ENCODE data around the gene CFAP61.
"Not testable (repeated sequence)": the region's sequence is repeated elsewhere in the genome, so short reads cannot be mapped to it uniquely, and the experiment has no call there.

Gene CFAP61

DNA sequence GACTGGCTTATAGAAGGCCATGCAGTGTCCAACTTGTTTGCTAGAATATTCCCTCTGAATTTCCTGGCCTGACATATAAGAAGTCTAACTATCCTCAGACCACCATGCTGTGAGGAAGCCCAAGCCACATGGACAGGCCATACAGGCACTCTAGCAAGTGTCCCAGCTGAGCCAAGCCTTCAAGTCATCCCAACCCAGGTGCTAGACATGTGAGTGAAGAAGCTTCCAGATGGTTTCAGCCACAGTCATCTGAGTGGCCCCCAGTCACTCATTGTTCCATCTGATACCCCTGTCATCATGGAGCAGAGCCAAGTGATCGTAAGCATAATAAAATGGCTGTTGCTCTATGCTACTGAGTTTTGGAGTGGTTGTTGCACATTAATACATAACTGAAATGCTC is 269.6 kb downstream of the CFAP61 start:
- DNase-seq (ENCODE audit: low read depth): no peak

DNA sequence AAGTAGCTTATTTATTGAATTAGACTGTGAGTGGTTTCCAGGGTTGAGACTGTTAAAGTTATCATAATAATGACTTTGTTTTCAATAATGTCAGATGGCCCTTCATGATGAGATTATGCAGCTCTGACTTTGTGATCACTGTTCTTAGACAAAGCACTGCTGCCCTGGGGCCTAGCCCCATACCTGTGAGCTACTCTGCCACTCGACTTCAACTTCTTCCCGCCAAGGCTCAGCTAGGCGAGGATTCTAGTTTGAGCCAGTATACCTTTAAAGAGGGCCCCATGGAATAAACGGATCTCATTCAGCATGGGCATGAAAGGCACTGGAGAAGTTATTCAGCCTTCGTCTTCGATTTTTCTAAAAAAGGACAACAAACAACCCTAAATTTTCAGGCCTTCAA is 270.6 kb downstream of the CFAP61 start:
- DNase-seq (ENCODE audit: low read depth): no peak

DNA sequence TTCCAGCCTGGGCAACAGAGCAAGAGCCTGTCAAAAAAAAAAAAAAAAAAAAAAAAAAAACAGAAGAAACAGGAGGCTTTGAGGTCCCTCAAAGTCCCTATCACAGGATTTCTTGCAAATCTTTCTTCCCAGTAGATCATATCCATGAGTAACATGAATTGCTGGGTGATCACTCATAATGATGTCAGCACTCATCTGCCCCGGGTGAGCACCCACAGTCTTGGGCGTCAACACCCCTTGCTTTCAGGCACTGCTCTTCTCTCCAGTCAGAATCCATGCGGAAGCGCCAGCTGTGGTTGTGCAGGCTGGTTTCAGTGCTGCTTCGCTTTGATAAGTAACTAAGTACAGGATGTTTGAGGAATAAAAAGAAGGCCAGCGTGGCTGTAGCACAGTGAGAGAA is 275.4 kb downstream of the CFAP61 start:
- DNase-seq (ENCODE audit: low read depth): peak; percentile 29

DNA sequence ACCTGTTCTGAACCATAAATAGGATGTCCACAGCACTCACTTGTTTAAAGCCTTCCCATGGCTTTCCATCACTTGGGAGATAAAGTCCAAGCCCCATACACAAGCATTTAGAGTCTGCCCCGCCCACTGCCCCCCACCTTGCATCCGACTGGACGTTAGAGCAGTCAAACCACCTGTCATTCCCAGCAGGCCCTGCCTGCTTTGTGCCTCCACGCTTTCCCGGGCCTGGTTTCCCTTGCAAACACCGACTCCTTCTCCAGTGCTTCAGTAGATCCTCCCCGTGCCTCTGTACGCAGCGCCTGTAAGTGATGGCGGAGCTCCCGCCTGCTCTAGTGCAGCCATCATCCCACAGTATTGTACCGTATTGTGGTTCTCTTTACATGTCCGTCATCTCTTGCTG is 277.2 kb downstream of the CFAP61 start:
- DNase-seq (ENCODE audit: low read depth): no peak

DNA sequence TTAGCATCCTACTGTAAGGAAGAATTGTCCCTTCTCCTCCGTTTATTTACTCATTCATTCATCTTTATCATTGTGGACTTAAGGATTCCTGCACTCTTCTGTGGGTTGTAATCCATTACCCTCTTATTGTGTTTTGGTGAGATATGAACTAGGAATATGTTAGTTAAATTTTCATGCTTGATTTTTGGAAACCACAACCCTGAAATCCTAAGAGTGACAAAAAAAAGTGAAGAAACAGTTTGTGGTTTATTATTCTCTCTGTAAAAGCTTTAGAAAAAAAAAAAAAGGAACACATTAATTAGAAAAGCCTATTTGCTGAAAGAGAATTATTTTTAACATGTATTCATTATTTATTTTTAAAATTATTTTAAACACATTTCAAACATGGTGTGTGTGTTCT is 278.8 kb downstream of the CFAP61 start:
- no peak for DNase-seq (ENCODE audit: low read depth)

DNA sequence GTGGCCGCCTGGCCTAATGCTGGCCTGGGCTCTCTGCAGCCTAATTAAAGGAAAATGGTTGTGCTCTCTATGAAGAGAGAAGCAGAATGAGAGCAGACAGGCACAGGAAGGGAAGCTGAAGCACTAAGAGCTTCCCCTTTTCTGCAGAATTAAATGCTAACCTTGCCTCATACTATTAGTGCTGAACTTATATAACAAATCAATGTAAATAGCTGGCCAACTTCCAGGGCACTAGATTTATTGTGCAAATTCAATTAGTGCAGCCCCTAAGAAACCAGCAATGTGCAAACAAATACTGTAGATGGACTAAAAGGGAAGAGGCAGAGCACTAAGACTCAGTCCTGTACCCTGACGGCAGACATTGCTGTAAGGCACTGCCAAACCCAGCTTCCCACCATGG is 279.5 kb downstream of the CFAP61 start:
- DNase-seq (ENCODE audit: low read depth): no peak

DNA sequence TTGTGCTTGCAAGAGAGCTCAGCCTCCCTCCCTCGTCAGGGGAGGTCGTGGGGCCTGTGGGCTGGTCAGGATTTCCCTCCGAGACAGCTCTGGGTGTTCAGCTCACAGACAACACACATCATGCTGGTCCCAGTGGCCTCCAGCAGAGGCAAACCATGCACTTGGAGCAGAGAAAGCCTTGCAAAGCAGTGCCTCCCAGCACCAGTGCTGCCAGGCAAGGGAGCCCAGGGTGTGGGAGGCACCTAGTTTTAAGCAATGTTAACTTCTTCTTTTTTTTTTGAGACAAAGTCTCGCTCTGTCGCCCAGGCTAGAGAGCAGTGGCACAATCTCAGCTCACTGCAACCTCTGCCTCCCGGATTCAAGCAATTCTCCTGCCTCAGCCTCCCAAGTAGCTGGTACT is 281.5 kb downstream of the CFAP61 start:
- no peak for DNase-seq (ENCODE audit: low read depth)

DNA sequence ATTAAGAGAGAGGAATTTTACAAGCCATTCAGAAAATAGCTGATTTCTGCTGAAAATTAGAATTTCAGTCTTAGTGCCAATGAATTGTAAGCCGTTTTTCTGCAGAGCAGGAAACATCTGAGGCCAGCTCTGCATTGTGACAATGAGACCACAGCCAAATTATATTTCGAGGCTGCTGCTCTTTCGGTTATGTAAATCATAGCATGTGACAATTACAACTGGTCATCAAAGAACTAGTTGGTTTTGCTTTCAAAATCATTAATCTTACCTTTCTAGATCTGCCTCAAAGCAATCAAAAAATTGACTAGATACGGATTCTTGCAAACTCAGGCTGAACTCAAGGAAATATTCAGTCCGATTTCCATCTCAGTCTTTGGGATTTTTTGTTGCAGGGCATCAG is 282.2 kb downstream of the CFAP61 start:
- no peak for DNase-seq (ENCODE audit: low read depth)

DNA sequence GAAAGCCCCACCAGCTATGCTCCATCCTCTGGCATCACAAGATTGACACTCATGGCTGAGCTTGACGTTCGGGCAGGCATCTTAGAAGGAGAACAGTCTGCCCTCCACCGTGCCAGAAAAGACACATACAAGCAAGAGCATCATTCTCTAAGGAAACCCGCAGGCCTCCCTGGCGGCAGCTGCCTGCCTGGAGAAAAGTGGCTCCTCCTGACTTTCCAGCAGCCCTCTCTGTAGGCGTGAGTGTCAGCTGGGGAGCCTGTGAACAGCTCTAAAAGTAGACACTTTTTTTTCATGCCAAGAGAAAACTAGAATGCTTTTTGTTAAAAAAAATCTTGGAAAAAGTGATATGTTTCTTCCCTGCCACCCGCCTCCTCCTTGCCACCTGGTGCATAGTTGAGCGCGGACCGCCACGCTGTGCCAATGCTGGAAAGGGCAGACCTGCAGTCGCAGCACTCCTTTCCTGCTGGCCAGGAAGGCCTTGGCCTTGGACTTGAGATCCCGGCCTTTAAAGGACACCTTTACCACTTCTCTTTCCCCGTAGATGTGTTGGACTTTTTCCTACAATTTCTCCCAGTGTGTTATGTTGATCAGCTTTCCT is 285.9 kb downstream of the CFAP61 start:
- no peak for DNase-seq (ENCODE audit: low read depth)

DNA sequence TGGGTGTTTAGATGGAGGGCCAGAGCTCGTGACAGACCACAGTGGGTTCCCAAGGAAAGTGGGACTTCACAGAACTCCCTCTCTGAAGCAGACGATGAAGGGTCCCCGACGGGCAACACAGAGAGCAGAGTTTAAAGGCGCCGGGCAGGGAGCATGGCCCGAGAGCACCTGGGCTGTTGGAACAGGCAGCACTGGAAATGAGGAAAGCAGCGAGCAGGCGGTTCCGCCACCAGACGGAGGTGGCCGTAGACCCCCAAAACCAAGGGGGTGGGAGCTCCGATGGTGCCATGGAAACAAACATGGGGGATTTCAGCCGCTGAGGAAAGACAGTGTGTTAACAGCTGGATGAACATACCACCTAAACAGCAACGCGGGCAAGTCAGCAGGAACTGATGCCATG is 288.1 kb downstream of the CFAP61 start:
- DNase-seq (ENCODE audit: low read depth): no peak

DNA sequence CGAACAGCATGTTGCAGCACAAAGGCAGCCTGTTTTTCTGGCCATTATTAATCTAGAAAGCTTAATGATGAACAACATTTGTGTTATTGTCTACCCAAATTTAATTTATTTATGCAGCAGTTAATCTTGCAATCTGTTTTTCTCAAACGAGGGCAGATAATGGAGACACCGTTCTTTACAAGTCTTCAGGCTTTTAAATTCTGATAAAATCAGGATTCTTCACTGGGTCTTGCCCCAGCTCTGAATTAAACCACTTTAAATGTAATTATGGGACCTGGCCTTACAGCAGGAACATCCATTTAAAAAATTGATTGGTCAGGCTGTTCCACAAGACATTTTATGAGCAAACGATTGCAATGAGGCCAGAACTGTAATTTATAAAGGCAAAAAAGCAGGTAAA is 289.0 kb downstream of the CFAP61 start:
- no peak for DNase-seq (ENCODE audit: low read depth)

DNA sequence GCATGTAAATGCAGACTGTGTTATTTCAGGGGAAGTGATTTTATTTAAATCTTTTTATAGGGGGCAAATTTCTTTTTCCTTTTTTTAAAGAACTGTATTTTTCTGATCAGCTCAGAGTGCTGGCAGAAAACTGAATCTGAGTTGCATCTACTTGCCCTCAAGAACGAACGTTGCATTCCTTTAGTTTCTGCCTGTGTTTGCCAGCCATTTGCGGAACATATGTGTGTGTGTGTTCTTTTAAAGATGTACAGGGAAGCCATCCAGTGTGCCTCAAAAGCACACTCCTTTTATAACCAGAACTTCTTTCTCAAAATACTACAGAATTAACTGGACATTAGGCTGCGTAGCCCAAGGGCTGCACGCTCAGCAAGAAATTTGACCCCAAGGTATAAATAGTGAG is 289.7 kb downstream of the CFAP61 start:
- DNase-seq (ENCODE audit: low read depth): no peak

DNA sequence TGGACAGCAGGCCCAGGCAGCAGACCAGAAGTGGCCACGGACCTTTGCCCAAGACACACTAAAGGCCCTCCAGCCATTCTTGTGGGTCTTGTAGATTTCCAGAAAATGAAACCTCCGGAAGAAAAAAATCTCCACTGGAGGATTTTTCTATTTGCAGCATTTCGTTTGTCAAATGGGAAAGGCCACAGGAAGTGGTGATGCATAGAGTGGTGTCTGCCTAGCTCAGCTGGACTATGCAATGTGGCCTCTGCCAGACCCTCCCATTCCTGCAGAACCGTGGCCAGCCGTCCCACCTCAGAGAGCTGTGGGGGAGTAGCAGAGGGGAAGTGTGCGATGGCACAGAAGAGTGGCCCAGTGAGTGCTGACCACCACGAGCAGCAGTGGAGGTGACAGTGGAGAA is 291.6 kb downstream of the CFAP61 start:
- no peak for DNase-seq (ENCODE audit: low read depth)

DNA sequence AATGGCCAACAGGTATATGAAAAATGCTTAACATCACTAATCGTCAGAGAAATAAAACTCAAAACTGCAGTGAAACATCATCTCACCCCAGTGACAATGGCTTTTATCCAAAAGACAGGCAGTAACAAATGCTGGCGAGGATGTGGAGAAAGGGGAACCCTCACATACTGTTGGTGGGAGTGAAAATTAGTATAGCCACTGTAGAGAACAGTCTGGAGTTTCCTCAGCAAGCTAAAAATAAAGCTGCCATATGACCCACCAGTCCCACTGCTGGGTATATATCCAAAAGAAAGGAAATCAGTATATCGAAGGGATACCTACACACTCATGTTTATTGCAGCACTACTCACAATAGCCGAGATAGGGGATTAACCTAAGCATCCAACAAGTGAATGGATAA is 292.1 kb downstream of the CFAP61 start:
- no peak for DNase-seq (ENCODE audit: low read depth)

DNA sequence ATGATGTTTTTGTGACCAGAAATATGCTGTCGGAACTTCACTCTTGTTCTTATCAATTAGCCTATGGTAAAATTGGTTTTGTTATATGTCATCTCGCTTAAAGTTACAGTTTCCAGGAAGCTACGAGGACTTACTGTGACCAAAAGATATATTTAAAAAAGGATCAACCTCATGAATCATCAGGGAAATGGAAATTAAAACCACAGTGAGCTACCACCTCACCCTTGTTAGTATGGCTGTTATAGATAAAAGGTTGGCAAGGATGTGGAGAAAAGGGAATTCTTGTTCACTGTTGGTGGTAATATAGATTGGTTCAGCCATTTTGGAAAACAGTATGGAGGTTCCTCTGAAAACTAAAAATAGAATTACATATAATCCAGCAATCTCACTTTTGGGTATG is 301.2 kb downstream of the CFAP61 start:
- no peak for DNase-seq (ENCODE audit: low read depth)

DNA sequence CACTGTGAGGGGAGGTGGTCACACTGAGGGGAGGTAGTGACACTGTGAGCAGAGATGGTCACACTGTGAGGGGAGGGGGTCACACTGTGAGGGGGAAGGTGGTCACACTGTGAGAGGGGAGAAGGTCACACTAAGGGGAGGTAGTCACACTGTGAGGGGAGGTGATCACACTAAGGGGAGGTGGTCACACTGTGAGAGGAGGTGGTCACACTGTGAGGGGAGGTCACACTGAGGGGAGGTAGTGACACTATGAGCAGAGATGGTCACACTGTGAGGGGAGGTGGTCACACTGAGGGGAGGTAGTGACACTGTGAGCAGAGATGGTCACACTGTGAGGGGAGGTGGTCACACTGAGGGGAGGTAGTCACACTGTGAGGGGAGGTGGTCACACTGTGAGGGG is 303.2 kb downstream of the CFAP61 start:
- DNase-seq (ENCODE audit: low read depth): not testable (repeated sequence)

DNA sequence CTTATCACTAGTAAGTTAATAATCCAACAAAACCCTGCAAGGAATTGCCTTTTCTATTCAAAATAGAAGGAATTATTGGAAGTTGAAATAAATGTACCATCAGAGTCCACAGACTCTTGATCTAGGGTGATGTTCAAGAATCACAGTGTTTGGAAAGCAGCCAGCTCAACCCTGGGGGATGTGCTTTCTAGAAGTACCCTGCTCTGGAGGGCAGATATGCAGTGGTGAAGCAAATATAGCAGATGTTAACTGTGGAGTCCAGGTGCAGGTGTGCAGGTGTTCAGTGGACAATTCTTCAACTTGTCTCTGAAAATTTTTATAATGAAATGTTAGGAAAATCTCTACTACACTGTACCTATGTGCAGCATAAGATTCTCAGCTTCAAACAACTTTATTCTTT is 306.5 kb downstream of the CFAP61 start:
- no peak for DNase-seq (ENCODE audit: low read depth)

DNA sequence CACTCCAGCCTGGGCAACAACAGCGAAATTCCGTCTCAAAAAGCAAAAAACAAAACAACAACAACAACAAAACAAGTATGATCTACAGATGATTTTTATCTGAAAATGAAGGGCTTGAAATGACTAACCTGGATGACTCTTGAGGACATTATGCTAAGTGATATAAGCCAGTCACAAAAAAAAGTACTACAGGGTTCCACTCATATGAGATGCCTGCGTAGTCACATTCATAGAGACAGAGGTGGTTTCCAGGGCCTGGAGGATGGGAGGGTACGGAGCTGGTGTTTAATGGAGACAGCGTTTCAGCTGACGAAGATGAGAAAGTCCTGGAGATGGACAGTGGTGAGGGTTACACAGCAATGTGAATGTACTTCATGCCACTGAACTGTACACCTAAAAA is 307.3 kb downstream of the CFAP61 start:
- DNase-seq (ENCODE audit: low read depth): no peak

DNA sequence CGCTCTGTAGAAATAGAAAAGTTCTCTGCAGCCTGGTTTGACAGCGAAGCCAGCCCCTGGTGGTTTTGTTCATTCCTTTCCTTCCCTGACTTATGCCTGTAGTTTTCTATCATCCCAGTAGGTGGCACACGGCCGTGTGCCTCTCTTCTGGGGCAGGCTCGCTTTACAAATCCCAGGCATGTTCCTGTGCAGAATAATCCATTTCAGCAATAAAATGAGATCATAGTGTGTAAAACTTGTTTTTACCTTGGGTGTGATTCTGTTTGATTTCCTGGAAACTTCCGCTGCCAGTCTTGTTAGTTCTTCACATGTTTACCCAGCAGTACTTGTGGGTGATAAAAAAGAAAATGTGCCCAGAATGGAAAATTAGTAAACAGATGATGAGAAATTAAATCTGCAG is 308.1 kb downstream of the CFAP61 start:
- peak; percentile 64 for DNase-seq (ENCODE audit: low read depth)

DNA sequence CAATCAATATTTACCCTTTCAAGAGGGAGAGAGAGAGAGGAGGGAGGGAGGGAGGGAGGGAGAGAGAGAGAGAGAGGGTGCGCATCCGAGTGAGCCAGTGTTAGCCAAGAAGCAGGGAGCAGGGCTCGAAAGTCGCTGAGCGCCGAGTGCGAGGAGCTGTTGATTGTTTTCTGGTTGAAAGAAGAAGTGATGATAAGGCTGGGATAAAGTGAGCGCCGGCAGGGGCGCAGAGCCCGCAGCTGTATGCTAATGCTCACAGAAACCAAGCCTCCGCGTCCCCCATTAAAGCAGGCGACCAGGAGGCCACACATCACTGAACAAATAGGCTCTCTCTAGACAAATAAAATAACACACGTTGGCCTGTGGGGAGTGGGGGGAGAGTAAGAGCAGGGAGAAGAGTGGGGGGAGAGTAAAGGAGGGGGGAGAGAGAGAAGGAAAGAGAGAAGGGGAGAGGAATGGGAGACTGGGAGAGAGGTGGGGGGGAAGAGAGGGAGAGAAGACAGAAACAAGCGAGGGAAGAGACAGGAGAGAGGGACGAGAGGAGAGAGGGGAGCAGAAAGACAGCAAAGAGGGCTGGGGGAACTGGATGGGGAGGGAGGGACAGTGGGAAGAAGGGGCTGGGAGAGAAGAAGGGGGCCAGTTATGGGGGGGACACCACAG is 310.6 kb downstream of the CFAP61 start:
- no peak for DNase-seq (ENCODE audit: low read depth)

DNA sequence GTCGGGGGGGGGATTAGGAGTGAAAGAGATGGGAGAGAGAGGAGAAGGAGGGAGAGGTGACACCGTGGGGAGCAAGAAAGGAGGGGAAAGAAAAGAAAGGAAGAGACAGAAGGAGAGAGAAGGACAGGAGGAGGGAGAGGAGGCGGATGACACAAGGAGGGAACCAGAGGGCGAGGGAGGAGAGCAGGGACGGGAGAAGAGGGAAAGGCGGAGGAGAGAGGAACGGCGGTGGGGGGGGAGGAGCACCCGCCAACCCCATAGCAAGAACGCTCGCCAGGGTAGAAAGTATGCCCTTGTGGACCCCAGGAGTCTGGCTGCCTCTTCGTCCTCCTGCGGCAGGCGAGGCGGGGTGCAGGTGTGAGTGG is 311.1 kb downstream of the CFAP61 start:
- DNase-seq (ENCODE audit: low read depth): no peak

DNA sequence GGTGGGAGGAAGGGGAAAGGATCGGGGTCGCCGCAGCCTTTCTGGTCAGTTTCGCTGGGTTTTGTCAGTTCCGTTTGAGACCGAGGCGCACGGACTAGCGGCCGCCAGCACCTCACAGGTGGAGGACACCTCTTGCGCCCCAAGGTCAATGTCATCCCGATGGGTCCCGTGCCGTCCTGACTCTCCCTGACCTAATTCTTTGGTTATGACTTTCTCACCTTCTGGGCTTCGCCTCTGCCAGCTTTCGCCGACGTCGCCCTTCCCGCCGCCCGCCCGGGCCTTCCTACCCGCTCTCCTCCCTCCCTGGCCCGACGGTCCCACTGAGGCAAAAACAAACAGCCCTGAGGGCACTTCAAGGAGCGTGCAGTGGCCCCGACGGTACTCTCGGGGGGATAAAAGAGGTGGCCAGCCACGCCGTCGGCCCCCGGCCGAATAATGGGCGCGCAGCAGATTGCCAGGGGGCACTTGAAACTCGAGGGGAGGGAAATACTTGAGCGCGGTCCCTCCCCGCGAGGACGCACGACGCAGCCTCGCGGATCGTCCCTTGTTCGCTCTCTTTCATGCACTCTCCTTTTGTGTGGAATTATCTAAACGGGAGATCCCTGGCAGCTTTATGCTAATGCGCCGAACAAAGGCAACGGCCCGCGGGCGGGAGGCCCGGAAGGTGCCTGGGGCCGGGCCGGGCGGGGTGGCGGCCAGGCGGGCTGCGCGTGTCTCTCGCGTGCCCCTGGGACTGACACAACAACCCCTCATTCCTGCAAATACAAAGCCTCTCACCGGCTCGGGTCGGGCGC is 311.7 kb downstream of the CFAP61 start:
- DNase-seq (ENCODE audit: low read depth): no peak

DNA sequence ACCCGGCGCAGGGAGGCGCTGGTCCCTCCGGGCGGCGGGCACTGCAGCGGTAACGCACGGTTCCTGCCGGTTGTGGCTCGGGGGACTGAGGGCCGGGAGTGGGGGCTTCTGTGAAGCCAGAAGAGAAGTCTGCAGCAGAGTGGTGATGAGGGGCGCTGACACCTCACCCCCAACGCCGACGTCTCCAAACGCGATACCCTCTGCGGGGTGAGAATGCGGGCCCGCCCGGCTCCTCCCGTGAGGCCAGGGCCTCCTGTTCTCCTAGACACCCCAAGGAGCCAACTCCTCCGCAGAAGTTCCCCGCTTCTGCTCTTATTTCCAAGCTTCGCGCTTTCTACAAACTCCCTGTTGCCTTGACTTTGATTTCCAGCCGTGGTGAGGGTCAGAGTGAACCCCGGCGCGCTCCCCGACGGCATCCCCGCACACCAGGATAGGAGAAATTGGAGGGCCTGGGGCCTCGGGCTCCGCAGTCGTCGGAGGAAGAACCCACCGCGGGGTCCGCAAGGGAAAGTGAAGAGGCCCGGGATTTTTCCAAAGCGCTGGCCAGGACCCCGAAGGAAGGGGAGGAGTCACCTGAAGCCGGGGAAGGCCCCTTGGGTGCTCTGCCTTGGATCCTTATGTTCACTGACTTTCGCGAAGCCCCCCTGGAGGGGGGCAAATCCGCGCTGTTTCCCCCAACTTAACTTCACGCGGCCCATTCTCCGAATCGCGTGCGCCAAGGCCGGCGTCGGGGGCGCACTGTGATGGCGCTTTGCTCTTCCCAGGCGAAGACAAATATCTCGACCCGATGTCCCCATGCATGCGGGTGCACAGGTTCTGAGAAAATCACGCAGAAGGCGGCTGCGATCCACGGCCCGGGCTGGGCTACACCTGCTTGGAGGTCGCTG is 312.5 kb downstream of the CFAP61 start:
- no peak for DNase-seq (ENCODE audit: low read depth)
